GM12878 (cell line): ENCODE results near the gene IER5. TPM values are rescaled to one million over a fixed set of nuclear protein-coding genes. Genes with fewer than 3 reads are reported as not detected.
A peak's percentile ranks its signal among the peaks of the same experiment; 100 is the strongest.

Source experiments
- ATF7 ChIP-seq: fragments of 450-650 bp; IDR thresholded peaks from 2 replicates; pipeline ENCODE4 v1.6.1; 2016; ENCODE audit warnings: low read depth, mild to moderate bottlenecking
- BCL3 ChIP-seq: IDR thresholded peaks from 2 replicates; pipeline ENCODE4 v1.6.1; 2011; ENCODE audit warnings: borderline replicate concordance, low read depth, mild to moderate bottlenecking, moderate library complexity, low read length; ENCODE audit not compliant: insufficient read depth, poor library complexity, severe bottlenecking
- CHD4 ChIP-seq: fragments of 200-600 bp; sonication (generic); IDR thresholded peaks from 2 replicates; pipeline ENCODE4 v1.6.1; 2016; ENCODE audit warnings: mild to moderate bottlenecking
- FOS ChIP-seq: IDR thresholded peaks from 3 replicates; pipeline ENCODE4 v1.6.1; 2011; ENCODE audit warnings: borderline replicate concordance; ENCODE audit not compliant: insufficient read length; ENCODE audit errors: extremely low read depth
- HCFC1 ChIP-seq: fragments of 150-350 bp; IDR thresholded peaks from 2 replicates; pipeline ENCODE4 v1.6.1; 2014; ENCODE audit warnings: low read length
- IKZF2 ChIP-seq, 2 experiments: fragments of 450-650 bp; IDR thresholded peaks; 2 replicates each; pipeline ENCODE4 v1.6.1; 2017; ENCODE audit warnings: mild to moderate bottlenecking in 2 of 2, moderate library complexity in 2 of 2
- IRF5 ChIP-seq: fragments of 450-650 bp; IDR thresholded peaks from 2 replicates; pipeline ENCODE4 v1.6.1; 2017; ENCODE audit warnings: borderline replicate concordance
- JUNB ChIP-seq: IDR thresholded peaks from 2 replicates; pipeline ENCODE4 v1.6.1; 2016; ENCODE audit warnings: antibody characterized with exemption, mild to moderate bottlenecking
- MAX ChIP-seq: IDR thresholded peaks from 2 replicates; pipeline ENCODE4 v1.6.1; 2012; ENCODE audit warnings: low read depth, low read length, improper control_type of control experiment
- MEF2B ChIP-seq: fragments of 450-650 bp; IDR thresholded peaks from 2 replicates; pipeline ENCODE4 v1.6.1; 2018; ENCODE audit warnings: mild to moderate bottlenecking, moderate library complexity; ENCODE audit not compliant: partially characterized antibody, poor library complexity, severe bottlenecking
- NFYA ChIP-seq: IDR thresholded peaks from 2 replicates; pipeline ENCODE4 v1.6.1; 2011; ENCODE audit warnings: low read depth, mild to moderate bottlenecking, low read length, improper control_type of control experiment, borderline replicate concordance
- NKRF ChIP-seq: fragments of 450-650 bp; conservative IDR thresholded peaks from 2 replicates; pipeline ENCODE4 v1.6.1; 2017; ENCODE audit warnings: mild to moderate bottlenecking, moderate library complexity
- PRDM15 ChIP-seq: fragments of 450-650 bp; formaldehyde crosslinking; IDR thresholded peaks from 2 replicates; pipeline ENCODE4 v1.4.0; 2020; ENCODE audit warnings: mild to moderate bottlenecking, moderate library complexity
- STAT1 ChIP-seq: fragments of 450-650 bp; conservative IDR thresholded peaks from 2 replicates; pipeline ENCODE4 v1.6.1; 2014; ENCODE audit warnings: antibody characterized with exemption, mild to moderate bottlenecking
- SUZ12 ChIP-seq: fragments of 200-600 bp; sonication (generic); IDR thresholded peaks from one replicate; pipeline ENCODE4 v1.6.1; 2018; ENCODE audit warnings: antibody characterized with exemption, mild to moderate bottlenecking; ENCODE audit not compliant: unreplicated experiment
- ZBTB33 ChIP-seq: fragments of 450-650 bp; IDR thresholded peaks from 2 replicates; pipeline ENCODE4 v1.6.1; 2017; ENCODE audit warnings: mild to moderate bottlenecking
- polyA plus RNA-seq, 11 experiments: library from polyadenylated mRNA; depleted of rRNA in 4 of 11; unstranded in 6 of 11; stranded (reverse) in 5 of 11; fragments of >200 nt; fragmentation: Nextera tagmentation in 4 of 11; fragmentation: Illumina TruSeq in 1 of 11; extraction: Ambion mirVana in 4 of 11; extraction: Trizol in 1 of 11; gene quantifications; 1 replicate in 1 of 11; 2 replicates in 10 of 11; pipeline versions ENCODE4 v1.2.1 to v1.2.3, GENCODE V29; 2011 to 2016; ENCODE audit warnings: inconsistent platforms in 2 of 11, missing spikeins in 2 of 11, low read depth in 1 of 11
- total RNA-seq, 4 experiments: library from RNA; depleted of rRNA in 3 of 4; stranded (reverse); fragments of >200 nt in 3 of 4; fragmentation: Illumina TruSeq in 1 of 4; extraction: Trizol in 1 of 4; gene quantifications; 2 replicates each; pipeline versions ENCODE4 v1.2.1 to v1.2.3, GENCODE V29; 2013 to 2021

The IER5 gene
- total and polyA plus RNA-seq, 10 of the 15 experiments (the other 5 are each of a cell fraction or from before 2014, with no cell fraction given) = 4.3 to 75.2 (median 30.5) TPM

- TF ChIP-seq NKRF (no peak), FOS (no peak), PRDM15 (CRISPR knock-in tag) (peak; percentile 49; the same call in 1 of the 2 replicates), ZBTB33 (no peak), CHD4 (no peak), SUZ12 (no peak), JUNB (peak; percentile 75), BCL3 (no peak), MEF2B (no peak), IRF5 (no peak), HCFC1 (no peak), NFYA (no peak), ATF7 (no peak), STAT1 (no peak), MAX (no peak), IKZF2 (IDR thresholded peaks at IDR 0.05) (no peak)
These were observed 41.5 kb downstream of the IER5 start (continued) for GRCh38 chr1:181129771-181130606.
